HG03139 (cell line): ENCODE results near the gene YJEFN3.

Experiments used
- ATAC-seq: cut with Tn5 transposase; IDR thresholded peaks from one replicate; pipeline ENCODE4 v1.9.1; 2021; ENCODE audit not compliant: unreplicated experiment

YJEFN3 gene

DNA sequence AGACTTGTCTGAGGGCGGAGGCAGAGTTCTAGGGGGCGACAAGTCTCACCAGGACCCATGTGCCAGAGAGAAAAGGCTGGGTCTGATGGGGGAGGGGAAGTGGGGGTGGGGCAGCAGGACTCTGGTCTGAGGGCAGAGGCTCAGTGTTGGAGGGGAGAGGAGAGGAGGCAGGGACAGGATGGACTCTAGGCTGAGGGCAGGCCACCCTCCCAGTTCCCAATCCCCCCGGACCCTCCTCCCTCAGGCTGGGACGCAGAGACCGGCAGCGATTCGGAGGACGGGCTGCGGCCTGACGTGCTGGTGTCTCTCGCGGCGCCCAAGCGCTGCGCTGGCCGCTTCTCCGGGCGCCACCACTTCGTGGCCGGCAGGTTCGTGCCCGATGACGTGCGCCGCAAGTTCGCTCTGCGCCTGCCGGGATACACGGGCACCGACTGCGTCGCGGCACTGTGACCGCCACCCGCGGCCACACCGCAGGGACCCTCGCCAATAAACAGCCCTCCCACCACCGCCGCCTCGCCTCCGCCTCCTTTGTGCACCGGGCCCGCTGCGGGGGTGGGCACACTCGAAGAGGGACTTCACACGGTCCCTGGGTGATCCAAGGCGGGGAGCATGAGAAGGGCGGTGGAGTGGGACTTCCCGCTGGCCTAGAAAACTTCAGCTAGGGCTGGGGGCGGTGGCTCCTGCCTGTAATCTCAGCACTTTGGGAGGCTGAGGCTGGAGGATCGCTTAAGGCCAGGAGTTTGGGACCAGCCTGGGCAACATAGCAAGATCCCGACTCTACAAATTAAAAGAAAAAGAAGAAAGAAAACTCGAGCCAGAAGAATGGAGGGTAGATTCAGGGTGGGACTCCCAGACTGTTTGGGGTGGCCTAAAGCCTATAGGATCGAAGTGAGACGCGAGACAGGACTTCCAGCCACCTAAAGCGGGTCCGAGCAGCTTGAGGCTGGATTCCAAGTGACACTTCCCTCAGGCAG is 8.7 kb downstream of the YJEFN3 start:
- no peak for ATAC-seq

DNA sequence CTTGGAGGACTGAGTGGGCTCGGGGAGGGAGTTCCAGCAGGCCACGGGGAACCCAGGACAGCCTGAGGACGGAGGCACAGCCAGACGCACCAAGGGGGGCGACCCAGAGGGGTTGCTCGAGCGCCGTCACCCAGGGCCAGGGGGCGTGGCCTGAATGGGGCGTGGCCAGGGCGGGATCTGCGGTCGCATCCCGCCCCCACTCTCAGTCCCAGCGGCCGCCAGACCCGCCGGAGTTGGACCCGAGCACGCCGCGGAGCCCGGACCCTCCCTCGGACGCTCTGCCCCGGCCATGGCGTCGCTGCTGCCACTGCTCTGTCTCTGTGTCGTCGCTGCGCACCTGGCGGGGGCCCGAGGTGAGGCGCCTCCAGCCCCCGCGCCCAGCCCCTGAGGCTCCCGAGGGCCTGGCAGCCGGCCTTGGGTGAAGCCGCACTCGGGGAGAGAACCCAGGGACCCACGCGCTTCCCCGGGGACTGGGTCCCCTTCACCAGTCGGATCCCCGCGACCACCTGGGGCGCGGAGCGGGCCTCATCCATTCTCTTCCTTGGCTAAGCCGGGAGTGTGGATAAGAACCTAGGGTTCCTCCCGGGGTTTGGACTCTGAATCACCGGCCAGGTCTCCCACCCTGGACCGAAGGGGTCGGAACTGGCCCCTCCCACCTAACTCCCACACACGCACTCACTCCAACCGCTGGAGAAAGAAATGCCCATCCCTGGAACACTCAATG is 9.5 kb downstream of the YJEFN3 start, which contains the start of gene CILP2:
Gene CILP2 (plus strand): TSS at position 205 of the 724 bp plus-strand sequence. CDS start 85 bp downstream, at position 290.
- no peak for ATAC-seq

DNA sequence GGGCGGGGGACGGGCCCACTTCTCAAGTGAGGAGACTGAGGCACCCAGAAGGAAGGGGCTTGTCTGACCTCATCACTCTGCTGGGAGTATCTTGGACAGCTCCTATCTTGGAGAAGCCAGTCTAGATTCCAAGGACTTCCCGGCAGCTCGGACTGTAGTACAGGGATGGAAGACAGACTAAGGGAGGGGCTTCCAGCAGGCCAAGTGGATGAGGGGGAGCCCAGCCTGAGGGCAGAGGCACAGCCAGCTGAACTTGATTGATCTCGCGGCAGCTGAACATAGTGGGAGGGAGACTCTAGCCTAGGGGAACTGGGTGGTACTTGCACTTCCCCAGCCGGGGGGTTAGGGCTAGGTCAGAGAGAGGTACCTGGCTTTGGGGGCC is 10.1 kb downstream of the YJEFN3 start:
- ATAC-seq = no peak

DNA sequence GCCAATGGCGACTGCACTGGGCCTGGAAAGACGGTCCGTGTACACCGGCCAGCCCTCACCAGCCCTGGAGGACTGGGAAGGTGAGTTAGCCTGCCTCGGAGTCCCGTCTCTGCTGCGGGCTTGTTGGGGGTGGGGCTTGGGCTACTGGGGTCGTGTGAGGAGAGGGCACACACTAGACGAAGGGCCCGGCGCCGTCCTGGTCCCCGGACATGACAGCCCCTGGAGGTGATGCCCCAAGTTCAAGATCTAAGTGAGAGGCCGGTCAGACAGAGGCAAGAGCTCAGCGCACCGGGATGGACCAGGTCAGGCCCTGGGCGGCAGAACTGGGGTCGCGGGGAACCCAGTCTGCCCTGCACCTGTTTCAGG is 11.0 kb downstream of the YJEFN3 start:
- ATAC-seq = no peak

DNA sequence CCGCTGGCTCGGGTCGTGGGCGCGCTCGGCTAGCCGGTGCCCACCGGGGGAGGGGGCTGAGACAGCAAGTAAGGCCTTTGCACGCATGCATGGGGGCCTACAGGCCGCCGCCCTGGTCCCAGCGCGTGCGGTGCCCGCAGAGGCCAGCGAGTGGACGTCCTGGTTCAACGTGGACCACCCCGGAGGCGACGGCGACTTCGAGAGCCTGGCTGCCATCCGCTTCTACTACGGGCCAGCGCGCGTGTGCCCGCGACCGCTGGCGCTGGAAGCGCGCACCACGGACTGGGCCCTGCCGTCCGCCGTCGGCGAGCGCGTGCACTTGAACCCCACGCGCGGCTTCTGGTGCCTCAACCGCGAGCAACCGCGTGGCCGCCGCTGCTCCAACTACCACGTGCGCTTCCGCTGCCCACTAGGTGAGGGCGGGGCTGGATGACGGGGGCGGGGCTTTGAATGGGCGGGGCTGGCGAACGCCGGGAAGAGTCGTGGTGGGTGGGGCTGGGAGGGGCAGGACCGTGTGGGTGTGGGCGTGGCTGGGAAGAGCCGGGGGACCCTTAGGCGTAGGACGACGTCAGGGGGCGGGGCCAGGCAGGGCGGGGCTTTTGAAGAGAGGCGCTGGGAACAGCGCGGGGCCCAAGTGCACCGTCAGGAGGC is 11.5 kb downstream of the YJEFN3 start:
- no peak for ATAC-seq

DNA sequence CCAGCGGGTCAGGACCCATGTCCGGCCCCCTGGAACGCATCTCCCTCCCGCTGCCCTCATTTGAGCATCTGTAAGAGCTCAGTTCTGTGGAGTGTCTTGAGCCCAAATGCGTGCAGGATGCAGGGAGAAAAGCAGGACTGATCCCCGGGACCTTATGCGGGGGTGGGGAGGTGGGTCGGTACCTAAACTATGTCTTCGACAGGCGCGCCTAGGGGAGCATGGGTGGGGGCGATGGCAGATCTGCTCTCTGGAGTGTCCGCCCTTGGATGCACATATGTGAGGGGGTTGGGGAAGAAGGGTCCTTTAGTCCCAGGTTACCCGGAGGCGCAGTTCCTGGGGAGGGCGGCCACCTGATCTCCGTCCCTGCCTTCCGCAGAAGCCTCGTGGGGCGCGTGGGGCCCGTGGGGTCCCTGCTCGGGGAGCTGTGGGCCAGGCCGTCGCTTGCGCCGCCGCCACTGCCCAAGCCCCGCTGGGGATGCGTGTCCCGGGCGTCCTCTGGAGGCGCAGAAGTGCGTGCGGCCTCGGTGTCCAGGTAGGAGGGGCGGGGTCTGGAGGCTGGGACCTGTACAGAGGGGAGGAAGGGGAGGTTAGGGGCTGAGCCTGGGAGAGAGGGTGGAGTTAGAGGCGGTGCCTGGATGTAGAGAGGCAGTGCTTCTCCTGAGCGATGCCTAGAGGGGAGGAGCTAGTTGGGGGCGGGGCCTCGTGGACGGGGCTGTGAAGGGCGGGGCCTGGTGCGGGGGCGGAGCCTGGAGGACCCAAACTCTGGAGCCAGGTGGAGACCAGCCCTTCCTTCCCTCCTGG is 12.2 kb downstream of the YJEFN3 start:
- ATAC-seq = no peak

DNA sequence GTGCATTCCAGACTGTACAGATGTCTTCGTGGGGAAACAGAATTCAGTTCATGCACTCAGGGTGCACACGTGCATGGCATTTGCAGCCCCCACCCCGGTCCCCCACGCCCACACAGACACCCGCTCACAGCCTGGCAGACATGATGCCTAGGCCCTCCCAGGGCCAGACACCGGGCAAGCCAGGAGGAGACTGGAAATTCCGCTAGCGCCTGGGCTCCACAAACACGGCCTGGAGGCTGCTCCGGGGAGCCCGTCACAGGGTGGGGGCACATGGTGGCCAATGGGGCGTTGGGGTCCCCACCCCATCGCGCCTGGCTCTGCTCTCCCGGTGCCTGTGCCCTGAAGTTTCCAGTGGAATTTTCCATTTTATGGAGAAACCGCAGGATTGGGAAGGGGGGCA is 12.9 kb downstream of the YJEFN3 start:
- no peak for ATAC-seq

DNA sequence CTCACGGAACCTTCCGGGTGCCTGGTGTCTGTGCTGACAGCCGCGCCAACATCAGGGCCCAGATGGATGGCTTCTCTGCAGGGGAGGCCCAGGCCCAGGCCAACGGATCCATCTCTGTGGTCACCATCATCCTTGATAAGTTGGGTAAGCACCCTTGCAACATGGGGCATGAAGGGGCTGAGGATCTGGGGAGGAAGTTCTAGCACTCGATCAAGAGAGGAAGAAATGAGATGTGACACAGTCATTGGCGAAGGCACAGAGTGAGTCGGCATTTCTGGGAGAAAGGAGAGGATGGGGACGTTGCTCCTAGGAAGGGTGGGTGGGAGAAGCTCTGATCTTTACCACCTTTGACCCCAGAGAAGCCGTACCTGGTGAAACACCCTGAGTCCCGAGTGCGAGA is 13.8 kb downstream of the YJEFN3 start:
- ATAC-seq = no peak

DNA sequence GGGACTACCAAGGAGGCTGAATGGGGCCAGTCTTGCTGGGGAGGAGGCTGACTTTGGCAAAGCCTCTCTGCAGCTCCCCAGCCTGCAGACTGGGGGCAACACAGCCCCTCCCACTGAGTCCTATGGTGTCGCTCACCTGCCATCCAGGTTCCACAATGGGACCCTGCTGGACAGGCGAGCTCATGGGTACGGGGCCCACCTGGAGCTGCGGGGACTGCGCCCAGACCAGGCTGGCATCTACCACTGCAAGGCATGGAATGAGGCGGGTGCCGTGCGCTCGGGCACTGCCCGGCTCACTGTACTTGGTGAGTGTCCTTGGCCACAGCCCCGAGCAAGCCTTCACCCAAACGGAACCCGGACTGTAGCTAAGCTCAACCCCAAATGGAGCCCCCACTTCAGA is 14.4 kb downstream of the YJEFN3 start:
- ATAC-seq = no peak

DNA sequence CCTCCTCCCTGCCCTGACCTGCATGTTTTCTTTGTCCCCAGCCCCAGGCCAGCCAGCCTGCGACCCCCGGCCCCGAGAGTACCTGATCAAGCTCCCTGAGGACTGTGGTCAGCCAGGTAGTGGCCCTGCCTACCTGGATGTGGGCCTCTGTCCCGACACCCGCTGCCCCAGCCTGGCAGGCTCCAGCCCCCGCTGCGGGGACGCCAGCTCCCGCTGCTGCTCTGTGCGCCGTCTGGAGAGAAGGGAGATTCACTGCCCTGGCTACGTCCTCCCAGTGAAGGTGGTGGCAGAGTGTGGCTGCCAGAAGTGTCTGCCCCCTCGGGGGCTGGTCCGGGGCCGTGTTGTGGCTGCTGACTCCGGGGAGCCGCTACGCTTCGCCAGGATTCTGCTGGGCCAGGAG is 14.9 kb downstream of the YJEFN3 start:
- ATAC-seq = no peak

DNA sequence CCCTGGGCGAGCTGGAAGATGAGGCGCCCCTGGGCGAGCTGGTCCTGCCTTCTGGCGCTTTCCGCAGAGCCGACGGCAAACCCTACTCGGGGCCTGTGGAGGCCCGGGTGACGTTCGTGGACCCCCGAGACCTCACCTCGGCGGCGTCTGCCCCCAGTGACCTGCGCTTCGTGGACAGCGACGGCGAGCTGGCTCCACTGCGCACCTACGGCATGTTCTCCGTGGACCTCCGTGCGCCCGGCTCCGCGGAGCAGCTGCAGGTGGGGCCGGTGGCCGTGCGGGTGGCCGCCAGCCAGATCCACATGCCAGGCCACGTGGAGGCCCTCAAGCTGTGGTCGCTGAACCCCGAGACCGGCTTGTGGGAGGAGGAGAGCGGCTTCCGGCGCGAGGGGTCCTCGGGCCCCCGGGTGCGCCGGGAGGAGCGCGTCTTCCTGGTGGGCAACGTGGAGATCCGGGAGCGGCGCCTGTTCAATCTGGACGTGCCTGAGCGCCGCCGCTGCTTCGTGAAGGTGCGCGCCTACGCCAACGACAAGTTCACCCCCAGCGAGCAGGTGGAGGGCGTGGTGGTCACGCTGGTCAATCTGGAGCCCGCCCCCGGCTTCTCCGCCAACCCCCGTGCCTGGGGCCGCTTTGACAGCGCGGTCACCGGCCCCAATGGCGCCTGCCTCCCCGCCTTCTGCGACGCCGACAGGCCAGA is 15.7 kb downstream of the YJEFN3 start:
- no peak for ATAC-seq

DNA sequence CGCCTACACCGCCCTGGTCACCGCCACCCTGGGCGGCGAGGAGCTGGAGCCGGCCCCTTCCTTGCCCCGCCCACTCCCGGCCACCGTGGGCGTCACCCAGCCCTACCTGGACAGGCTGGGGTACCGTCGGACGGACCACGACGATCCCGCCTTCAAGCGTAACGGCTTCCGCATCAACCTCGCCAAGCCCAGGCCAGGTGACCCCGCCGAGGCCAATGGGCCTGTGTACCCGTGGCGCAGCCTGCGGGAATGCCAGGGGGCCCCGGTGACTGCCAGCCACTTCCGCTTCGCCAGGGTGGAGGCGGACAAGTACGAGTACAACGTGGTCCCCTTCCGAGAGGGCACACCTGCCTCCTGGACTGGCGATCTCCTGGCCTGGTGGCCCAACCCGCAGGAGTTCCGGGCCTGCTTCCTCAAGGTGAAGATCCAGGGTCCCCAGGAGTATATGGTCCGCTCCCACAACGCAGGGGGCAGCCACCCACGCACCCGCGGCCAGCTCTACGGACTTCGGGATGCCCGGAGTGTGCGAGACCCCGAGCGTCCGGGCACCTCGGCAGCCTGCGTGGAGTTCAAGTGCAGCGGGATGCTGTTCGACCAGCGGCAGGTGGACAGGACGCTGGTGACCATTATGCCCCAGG is 16.4 kb downstream of the YJEFN3 start:
- ATAC-seq = no peak

DNA sequence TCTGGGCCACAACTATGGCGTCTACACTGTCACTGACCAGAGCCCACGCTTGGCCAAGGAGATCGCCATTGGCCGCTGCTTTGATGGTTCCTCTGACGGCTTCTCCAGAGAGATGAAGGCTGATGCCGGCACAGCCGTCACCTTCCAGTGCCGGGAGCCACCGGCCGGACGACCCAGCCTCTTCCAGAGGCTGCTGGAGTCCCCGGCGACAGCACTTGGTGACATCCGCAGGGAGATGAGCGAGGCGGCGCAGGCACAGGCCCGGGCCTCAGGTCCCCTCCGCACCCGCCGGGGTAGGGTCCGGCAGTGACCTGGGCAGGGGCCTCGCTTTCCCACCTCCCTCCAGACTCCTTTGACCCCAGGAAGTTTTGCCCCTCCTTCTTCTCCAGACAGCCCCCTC is 17.0 kb downstream of the YJEFN3 start:
- ATAC-seq = no peak

DNA sequence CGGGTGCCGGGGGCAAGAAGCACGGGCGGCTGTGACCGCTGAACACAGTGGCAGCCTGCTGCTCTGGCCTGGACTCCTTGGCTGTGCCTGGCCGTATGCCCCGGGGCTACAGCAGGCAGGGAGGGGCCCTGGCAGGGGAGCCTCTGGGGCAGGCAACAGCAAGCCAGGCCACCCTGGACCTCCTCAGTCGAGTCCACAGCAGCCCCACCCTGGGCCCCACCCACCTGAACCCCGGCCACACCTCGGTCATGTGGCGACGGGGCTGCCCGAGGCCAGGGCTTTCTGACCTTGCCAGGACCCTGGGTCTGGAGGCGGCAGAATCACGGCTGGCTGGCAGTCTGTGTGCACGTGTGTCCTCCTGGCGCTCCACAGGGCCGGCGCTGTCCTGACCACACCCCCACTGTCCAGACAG is 18.0 kb downstream of the YJEFN3 start:
- no peak for ATAC-seq

DNA sequence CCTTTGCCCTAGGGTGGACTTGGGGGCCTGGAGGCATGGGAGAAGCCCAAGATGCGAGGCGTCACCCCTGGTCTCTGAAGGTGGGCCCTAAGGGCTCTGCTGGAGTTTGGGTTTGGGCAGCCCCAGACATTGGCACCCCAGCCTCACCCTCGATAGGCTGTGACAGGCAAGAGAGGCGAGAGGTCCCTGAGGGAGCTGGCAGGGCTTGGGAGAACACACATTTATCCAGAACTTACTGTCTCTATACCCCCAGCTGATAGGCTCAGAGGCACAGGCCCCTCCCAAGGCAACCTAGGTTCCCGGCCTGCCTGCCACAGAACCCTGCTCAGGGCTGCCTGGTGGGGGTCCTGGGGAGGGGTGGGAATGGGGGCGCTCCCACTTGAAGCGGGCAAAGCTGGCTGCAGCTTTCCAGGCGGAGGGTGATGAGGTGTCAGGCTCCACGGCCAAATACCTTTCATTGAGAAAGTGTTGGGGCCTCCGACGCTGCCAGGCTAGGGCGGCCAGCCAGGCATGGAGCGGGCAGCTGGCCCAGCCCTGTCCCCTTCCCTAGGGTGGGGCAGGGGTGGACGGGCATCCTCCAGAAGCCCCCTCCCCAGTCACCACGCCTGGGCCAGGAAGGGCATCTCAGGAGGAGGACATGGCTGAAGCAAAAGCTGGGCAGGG is 19.1 kb downstream of the YJEFN3 start:
- ATAC-seq = no peak

DNA sequence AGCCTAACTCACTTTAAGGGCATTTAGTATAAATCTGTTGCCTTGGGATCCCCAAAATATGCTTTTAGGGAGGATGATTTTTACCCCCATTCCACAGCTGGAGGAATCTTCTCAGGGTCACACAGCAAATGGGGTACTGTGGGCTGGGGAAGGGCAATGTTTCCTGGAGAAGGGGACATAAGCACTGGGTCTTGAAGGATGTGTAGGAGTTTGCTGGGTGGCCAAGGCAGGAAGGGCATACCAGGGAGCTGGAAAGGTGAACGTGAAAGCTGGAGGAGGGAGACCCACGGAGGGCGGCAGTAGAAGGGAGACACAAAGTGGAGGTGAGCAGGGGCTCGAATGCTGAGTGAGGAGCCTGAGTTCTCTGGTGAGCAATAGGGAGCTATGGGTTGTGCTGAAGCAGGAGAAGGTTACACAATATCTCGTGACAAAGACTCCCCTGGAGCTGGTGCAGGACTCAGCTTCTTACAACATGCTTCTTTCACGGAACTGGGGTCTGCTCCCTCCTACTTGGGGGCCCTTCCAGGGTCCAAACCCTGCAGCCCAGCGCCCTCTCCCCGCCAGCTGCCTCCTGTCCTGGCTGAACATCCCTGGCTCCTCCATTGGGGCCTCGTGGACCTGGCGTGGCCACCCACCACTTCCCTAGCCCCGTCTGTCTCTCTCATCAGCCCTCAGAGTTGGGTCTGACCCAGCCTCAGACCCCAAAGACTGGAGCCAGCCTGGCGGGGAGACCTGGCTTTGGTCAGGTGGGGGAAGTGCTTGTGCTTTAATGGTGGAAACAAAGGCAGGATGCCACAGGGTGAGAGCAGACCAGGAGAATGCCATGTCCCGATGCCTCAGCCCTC is 20.4 kb downstream of the YJEFN3 start:
- ATAC-seq = no peak

DNA sequence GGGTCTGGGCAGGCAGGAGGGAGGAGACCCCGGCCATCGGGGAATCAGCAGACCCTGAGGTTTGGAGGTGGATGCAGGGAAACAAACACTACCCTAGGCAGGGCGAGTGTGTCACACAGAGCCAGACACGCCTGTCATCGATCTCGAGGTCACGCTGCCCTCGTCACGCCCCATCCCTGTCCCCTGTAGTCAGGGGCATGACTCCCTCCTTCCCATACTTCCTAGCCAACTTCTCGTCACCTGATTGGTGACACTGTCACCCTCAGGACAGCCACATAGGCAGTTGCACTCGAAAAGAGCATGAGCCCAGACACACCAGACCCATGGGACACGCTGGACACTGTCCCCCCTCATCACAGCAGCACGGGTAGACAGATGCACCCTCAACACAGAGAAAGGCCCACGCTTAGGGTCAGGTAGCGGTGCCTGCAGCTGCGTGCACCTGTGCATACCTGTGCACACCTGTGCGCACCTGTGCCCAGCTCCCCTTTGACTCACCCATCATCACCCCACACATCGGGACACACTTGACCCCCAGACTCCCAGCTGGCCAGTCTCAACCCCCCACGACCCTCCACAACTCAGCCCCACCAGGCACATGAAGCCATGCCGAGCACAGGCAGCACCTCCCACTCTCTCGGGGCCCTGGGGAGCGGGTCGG is 21.2 kb downstream of the YJEFN3 start:
- ATAC-seq = no peak

DNA sequence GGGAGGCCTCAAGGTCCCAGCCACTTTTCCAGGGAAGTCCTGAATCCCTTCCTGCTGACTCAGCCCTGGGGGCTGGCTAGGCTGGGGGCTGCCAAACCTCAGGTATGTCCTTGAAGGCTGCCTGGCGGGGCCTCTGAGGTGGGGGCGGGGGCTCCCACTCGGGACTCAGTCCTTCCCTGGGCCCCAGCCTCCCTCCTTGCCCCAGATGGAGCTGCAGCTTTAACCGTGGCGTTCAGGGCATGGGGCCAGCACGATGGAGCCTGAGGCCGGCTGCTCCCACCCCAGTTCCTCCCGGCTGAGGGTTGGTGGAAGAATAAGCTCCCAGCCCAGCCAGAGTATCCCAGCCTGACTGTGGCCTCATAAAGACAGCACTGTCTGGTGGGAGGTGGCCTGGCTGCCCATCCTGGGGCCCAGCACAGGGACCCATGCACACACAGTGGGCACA is 21.8 kb downstream of the YJEFN3 start:
- ATAC-seq = no peak
